NCI-H128 (cell line): Measurements from ENCODE around the gene ZBTB20.

Experiments
- DNase-seq: peaks from one replicate; lab custom pipeline; 2025; ENCODE audit not compliant: unreplicated experiment; lab: John Stamatoyannopoulos, UW

ZBTB20 gene

GRCh38 chr3:114351822-114352145, 795.3 kb downstream of the ZBTB20 start:
- no peak for DNase-seq

- no peak for DNase-seq
These were observed 795.8 kb downstream of the ZBTB20 start for GRCh38 chr3:114351123-114351821.

DNA sequence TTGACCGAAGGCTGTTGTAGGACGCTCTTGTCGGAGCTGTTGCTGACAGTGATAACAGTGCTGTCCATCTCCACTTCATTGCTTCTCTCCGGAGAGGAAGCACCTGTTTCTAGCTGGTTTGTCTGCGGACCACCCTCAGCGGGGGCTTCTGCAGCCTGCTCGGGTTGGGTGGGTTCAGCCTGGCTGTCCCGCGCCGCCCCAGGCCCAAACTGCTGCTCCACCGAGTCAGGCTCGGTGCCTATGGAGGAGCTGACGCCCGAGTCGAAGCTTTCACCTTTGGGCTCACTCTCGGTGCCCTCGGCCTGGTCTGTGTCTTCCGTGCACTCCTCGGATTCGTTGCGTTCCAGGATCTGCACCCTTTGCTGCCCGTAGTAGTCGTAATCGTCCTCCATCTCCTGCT, 796.4 kb downstream of the ZBTB20 start:
- DNase-seq = no peak

DNA sequence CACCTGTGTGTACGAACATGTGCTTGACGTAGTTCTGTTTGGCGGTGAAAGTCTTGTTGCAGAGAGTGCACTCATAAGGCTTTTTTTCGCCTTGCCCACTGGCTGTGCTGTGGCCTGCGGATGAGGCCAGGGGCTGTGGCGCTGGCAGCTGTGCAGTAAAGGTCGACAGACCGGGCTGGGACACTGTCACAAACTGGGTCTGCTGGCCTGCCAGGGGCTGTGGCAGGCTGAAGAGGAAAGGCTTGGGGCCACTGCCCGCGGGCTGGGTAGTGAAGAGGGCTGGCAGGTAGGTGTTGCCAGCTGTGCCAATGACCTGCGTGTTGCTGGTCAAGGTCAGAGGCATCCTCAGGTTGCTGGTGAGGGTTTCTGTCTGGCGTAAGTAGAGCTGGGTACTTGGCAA, 796.8 kb downstream of the ZBTB20 start:
- DNase-seq = no peak

DNA sequence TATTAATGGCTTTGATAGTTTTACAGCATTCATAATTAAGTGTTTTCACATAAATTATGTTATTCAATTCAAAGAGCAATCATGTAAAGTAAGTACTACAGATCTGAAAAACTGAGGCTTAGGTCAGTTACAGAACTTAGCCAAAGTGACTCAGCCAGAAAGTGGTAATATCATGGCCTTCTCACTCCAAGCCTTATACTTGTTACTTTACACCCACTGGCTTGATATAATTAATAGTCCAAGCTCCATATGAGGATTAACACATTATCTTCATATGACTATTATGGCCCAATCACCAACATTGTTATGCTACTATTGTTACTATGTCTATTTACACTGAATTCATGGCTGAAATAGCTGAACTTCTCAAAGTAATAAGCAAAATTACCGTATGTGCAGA, 802.6 kb downstream of the ZBTB20 start:
- no peak for DNase-seq

- DNase-seq = no peak
These were observed 808.3 kb downstream of the ZBTB20 start for GRCh38 chr3:114338651-114339357.

- no peak for DNase-seq
These were observed 810.2 kb downstream of the ZBTB20 start for GRCh38 chr3:114336857-114337256.

GRCh38 chr3:114336122-114336697, 810.9 kb downstream of the ZBTB20 start:
- DNase-seq = no peak

- no peak for DNase-seq
These were observed 813.2 kb downstream of the ZBTB20 start for GRCh38 chr3:114333923-114334240.

DNA sequence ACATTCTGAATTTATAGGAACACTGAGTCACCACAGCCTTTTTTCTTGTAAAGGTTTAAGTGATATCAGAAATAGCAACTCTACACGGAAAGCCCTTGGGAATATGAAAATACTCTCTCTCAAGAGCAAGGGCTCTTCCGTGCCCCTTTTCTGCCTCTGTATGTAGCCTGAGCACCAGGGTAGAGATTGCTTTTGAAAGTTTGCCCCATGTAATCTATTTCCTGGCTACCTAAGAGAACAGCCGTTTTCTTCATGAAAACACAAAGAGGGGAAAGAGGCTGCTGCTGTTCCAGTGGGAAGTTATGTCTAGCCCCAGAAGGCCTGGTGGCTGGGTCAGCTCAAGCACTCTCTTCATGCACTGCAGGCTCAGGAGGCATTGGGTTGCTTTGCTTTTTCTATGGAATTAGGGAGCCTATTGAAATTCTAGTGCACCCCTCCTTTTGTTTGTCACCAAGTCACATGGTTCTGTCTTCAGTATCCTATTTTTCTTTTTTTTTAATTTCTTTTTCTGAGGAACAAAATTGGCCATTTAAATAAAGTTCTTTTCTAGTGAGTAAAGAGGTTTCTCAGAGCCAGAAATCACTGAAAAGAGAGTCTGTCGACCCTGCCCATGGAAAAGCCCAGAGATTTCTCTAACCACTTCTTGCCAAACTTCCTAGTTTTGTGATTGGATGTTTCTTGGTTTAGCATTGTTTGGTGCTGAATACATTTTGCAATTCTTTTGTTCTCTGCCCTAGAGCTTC, 813.7 kb downstream of the ZBTB20 start:
- no peak for DNase-seq

DNA sequence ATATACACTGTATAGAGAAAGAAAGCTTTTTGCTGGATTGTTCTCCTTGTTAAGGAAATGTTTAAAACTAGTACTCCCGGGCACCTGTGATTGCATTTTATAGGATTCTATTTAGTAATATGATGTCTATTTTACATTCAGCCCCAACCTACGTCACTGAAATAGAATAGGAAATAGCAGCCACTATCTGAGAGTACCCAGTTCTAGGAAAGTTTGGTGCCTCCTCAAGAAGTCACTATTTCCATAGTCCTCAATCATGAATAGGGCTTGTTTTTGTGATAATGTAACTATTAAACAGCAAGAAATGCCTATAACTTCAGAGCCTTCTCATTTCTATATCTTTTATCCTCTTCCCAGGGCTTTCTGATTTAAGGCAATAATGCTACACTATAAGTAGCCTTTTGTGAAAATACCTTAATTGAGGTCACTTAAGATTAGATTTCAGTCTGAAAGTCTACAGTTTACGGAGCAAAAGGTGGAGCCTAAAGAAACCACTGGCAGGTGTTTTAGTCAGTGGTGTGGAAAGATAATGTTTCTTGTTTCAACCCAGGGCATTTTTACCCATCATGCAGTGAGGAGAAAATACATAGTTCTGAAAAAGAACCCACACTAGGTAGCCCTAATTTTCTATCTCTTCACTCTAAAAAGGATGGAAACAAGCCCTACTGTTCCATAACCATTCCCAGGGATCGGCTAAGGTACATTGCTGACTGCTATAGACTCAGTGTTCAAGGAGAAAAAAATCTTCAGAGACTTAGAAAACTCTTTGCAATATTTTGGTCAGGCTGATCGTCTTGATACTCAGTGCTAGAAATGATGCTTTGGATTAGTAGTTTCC, 814.5 kb downstream of the ZBTB20 start:
- DNase-seq = no peak

- DNase-seq = no peak
These were observed 815.4 kb downstream of the ZBTB20 start for GRCh38 chr3:114331710-114332109.

GRCh38 chr3:114331007-114331406, 816.1 kb downstream of the ZBTB20 start:
- no peak for DNase-seq

DNA sequence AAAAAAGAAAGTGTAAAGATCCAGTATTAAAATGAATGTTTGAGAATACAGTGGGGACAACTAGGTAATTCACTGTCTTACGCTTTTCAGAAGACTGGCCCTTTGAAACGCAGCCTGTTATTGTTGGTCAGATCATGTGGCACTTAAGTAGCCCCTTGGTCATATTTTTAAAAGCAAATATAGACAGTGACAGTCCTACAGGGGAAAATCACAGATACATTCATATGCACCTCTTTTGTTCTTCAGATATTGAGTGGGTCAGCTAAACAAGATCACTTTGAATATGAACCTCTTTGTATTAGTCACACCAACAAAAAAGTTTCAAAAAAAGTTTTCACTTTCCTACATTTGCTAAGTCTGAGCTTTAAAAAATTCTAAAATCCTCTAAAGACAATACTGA, 817.3 kb downstream of the ZBTB20 start:
- no peak for DNase-seq

DNA sequence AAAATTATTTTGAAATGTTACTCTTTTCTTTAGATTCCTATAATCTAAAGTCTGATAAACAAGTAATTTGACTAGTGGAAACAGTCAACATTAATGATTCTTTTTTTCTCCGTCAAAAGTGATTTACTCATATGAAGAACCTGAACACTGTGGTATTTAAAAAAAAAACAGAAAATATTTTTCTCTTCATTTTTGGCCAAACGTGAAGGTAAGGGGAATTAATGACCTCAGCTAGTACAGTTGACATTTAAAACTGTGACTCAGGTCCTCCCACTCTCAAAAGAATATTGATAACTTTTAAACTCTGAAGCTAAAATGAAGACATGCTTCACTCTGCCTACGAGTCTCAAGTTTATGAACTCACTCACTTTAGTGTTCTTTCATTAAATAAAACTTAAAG, 818.7 kb downstream of the ZBTB20 start:
- DNase-seq = no peak

DNA sequence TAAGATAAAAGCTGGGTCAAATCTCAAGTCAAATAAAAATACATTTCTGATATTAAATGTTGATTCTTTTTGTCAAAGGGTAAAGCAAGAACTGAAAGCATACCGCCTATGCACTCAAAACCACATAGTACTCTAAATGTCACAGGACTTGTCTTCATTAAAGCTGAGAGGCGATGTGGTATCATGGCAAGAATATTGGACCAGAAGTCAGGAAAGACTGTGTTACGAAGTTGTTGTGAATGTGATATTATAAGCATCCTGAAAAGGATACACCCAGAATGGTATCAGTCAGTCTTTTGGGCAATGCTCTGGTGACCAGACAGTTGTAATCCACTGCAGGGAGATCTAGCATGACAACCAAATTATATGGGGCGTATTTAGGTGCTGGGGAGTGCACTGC, 819.4 kb downstream of the ZBTB20 start:
- no peak for DNase-seq

DNA sequence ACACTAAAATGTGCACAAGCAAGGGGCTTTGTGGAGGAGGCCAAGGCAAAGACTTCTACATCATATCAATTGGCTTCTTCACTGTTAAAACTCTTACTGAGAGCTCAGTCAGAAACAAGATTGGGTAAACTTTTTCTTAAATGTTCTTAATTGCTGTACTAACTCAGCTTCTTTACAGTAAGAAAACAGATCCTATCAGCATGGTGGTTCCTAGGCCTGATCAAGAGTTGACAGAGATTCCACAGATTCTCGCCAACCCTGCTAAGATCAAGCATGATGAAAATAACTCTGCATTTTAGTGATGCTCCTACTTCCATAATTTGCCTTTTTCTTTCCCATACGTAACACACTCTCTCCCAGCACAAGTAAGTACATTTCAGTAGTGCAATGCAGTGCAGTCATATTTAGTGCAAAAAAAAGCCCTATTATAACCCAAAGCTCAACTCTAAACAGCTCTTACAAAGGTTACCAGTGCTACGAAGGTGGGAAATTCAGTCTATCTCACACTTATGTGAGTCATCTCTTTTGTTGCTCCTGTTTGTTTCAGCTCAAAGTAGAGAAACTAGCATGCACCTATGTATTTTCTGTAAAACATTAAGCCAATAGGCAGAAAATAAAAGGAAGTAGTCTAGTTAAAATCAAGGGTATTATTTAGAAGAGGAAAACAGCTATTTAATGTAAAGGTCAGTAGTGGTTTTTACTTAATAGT, 823.4 kb downstream of the ZBTB20 start:
- DNase-seq = no peak

DNA sequence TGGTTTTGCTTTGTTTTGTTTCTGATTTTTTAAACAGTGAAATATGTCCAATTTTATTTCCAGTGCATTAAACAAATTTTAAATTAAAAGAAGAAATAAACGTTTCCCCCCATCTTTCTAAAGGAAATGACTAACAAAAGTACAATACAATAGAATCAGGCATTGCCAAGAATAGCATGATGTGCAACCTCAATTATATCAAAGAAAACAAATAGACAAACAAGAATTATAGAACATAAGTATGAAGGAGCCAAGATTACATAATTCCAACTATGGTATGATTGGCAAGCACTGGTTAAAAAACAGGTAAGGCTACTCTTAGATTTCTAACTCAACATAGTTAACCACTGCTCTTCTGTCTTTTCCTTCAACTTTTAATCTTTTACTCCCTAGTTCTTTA, 826.8 kb downstream of the ZBTB20 start:
- no peak for DNase-seq

- DNase-seq = peak; percentile 26
These were observed 827.6 kb downstream of the ZBTB20 start for GRCh38 chr3:114319453-114319852.

DNA sequence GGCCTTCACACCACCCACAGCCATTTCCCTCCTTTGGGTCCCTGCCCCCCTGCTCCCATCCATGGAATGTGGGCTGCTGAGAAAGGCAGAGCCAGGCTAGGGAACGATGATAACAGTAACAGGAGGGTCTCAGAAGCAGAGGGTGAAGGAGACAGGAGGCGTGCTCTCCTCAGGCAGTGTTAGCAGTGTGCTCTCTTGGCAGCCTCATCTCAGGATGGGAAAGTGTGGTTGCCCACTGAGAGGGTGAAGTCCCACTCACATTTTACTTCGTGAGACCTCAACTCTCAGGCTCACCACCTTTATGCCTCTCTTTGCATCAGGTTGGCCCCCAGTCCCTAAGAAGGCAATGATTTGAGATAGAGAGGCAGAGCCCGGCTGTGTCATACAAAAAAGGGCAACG, 828.8 kb downstream of the ZBTB20 start:
- DNase-seq = no peak

GRCh38 chr3:114314282-114314681, 832.8 kb downstream of the ZBTB20 start:
- no peak for DNase-seq
